Panc1 (cell line): ENCODE measurements around the gene DNAH3. TPM values are rescaled to one million over a fixed set of nuclear protein-coding genes. Genes with fewer than 3 reads are reported as not detected.

ENCODE experiments used
- ATAC-seq: fragments of 200-7000 bp; cut with Tn5 transposase; 2 replicates; pipeline ENCODE4 v1.9.1; 2020; ENCODE audit warnings: mild to moderate bottlenecking, moderate library complexity
- BruUV-seq: library from RNA; stranded (reverse); fragments of 400-500 nt; replicated peaks from 2 replicates; lab custom pipeline; 2021; lab: Mats Ljungman, UMichigan
- CTCF ChIA-PET: fragments of 300-600 bp; sonication (Branson Sonifier 250); formaldehyde crosslinking; loops from one replicate; lab custom pipeline; 2022; ENCODE audit warnings: antibody characterized with exemption; lab: Charles Lee
- POLR2A ChIA-PET: fragments of 300-600 bp; sonication (Branson Sonifier 250); formaldehyde crosslinking; loops from one replicate; lab custom pipeline; 2022; ENCODE audit warnings: antibody characterized with exemption; lab: Charles Lee
- DNase-seq: peaks from one replicate; pipeline ENCODE4 v3.0.0-alpha.2; 2010; ENCODE audit warnings: low read depth, low spot score
- H3K27ac ChIP-seq: 2 replicates; pipeline ENCODE4 v1.5.1; 2011; ENCODE audit warnings: mild to moderate bottlenecking, low read length, inconsistent platforms
- H3K27me3 ChIP-seq: fragments of 200-500 bp; sonication (Bioruptor generic); 2 replicates; pipeline ENCODE4 v1.6.0; 2014; ENCODE audit warnings: low read length, inconsistent platforms; ENCODE audit not compliant: control insufficient read depth, insufficient read depth
- H3K36me3 ChIP-seq: fragments of 200-500 bp; sonication (Bioruptor generic); 2 replicates; pipeline ENCODE4 v1.5.1; 2014; ENCODE audit warnings: inconsistent platforms, mild to moderate bottlenecking, low read length, moderate library complexity; ENCODE audit not compliant: control insufficient read depth, insufficient read depth
- H3K4me1 ChIP-seq: 2 replicates; pipeline ENCODE4 v1.5.1; 2011; ENCODE audit warnings: inconsistent platforms, mild to moderate bottlenecking, low read length, moderate library complexity; ENCODE audit not compliant: control insufficient read depth, insufficient read depth
- H3K4me3 ChIP-seq, 2 experiments: 2 replicates each; pipeline ENCODE4 v1.5.1; 2011 to 2012; ENCODE audit warnings: low read depth in 2 of 2, low read length in 2 of 2, mild to moderate bottlenecking in 2 of 2, inconsistent platforms in 1 of 2, moderate library complexity in 1 of 2
- H3K9me3 ChIP-seq: fragments of 200-500 bp; sonication (Bioruptor generic); 2 replicates; pipeline ENCODE4 v1.5.1; 2014; ENCODE audit warnings: low read depth, mild to moderate bottlenecking, inconsistent platforms, low read length, moderate library complexity; ENCODE audit not compliant: control insufficient read depth, insufficient read depth
- POLR2AphosphoS5 ChIP-seq: IDR thresholded peaks from 2 replicates; pipeline ENCODE4 v1.6.1; 2012; ENCODE audit warnings: mild to moderate bottlenecking, low read depth, low read length, moderate library complexity
- SIN3A ChIP-seq: IDR thresholded peaks from 2 replicates; pipeline ENCODE4 v1.6.1; 2012; ENCODE audit warnings: low read depth, mild to moderate bottlenecking, low read length, moderate library complexity, borderline replicate concordance; ENCODE audit not compliant: insufficient read depth
- TCF7L2 ChIP-seq: IDR thresholded peaks from 2 replicates; pipeline ENCODE4 v1.6.1; 2011; ENCODE audit warnings: mild to moderate bottlenecking, low read depth, low read length, inconsistent platforms
- in situ Hi-C: cut with HindIII; loops from 2 replicates; pipeline ENCODE4 v1.10.0; 2016; ENCODE audit warnings: low sequenced_read_pairs, low pct_unique_long_range_greater_than_20kb
- intact Hi-C: fragments of 100-400 bp; cut with micrococcal nuclease; formaldehyde crosslinking; loops from one replicate; pipeline ENCODE4 v1.10.0; 2022; ENCODE audit not compliant: unreplicated experiment
- total RNA-seq: library from RNA; stranded (reverse); gene quantifications from one replicate; pipeline ENCODE4 v1.2.1, GENCODE V29; 2021; ENCODE audit not compliant: unreplicated experiment
- TF ChIP-seq, protein P1 (sequence below), 2 experiments: IDR thresholded peaks; 2 replicates each; pipeline ENCODE4 v1.6.1; 2011 to 2012; ENCODE audit warnings: low read depth in 2 of 2, control low read depth in 1 of 2, low read length in 1 of 2, mild to moderate bottlenecking in 1 of 2, moderate library complexity in 1 of 2; ENCODE audit not compliant: insufficient read depth in 1 of 2
- TF ChIP-seq, protein P2 (sequence below): fragments of 450-650 bp; IDR thresholded peaks from 2 replicates; pipeline ENCODE4 v1.5.1; 2017; ENCODE audit warnings: mild to moderate bottlenecking

Gene DNAH3
- total RNA-seq, 1 experiment from 2014 or later: 0.62 TPM

DNA sequence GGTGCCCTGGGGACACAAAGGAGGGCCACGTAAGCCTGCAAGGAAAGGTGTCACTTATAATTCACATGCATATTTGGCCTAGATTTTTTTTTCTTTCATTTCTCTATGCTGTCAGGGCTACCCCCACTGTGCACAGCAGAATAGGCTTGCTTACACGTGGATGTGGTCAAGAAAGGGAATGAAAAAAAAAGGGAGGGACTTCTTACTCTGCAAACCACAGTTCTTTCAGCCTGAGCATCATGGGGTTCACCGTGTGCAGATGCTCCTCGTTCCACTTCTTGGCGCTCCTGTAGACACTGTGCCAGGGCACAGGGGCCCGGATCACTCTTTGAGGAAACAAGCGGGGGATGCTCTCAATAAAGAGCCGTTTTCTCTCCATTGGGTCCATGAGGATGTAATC is 16.6 kb downstream of the DNAH3 start:
- TF ChIP-seq, protein P1, sequence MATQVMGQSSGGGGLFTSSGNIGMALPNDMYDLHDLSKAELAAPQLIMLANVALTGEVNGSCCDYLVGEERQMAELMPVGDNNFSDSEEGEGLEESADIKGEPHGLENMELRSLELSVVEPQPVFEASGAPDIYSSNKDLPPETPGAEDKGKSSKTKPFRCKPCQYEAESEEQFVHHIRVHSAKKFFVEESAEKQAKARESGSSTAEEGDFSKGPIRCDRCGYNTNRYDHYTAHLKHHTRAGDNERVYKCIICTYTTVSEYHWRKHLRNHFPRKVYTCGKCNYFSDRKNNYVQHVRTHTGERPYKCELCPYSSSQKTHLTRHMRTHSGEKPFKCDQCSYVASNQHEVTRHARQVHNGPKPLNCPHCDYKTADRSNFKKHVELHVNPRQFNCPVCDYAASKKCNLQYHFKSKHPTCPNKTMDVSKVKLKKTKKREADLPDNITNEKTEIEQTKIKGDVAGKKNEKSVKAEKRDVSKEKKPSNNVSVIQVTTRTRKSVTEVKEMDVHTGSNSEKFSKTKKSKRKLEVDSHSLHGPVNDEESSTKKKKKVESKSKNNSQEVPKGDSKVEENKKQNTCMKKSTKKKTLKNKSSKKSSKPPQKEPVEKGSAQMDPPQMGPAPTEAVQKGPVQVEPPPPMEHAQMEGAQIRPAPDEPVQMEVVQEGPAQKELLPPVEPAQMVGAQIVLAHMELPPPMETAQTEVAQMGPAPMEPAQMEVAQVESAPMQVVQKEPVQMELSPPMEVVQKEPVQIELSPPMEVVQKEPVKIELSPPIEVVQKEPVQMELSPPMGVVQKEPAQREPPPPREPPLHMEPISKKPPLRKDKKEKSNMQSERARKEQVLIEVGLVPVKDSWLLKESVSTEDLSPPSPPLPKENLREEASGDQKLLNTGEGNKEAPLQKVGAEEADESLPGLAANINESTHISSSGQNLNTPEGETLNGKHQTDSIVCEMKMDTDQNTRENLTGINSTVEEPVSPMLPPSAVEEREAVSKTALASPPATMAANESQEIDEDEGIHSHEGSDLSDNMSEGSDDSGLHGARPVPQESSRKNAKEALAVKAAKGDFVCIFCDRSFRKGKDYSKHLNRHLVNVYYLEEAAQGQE (IDR thresholded peaks at IDR 0.05; ENCODE audit: insufficient read depth in 1 of 2, low read depth in 2 of 2, low read length in 1 of 2): no peak
- TF ChIP-seq, protein P2, sequence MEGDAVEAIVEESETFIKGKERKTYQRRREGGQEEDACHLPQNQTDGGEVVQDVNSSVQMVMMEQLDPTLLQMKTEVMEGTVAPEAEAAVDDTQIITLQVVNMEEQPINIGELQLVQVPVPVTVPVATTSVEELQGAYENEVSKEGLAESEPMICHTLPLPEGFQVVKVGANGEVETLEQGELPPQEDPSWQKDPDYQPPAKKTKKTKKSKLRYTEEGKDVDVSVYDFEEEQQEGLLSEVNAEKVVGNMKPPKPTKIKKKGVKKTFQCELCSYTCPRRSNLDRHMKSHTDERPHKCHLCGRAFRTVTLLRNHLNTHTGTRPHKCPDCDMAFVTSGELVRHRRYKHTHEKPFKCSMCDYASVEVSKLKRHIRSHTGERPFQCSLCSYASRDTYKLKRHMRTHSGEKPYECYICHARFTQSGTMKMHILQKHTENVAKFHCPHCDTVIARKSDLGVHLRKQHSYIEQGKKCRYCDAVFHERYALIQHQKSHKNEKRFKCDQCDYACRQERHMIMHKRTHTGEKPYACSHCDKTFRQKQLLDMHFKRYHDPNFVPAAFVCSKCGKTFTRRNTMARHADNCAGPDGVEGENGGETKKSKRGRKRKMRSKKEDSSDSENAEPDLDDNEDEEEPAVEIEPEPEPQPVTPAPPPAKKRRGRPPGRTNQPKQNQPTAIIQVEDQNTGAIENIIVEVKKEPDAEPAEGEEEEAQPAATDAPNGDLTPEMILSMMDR: no peak
- TF ChIP-seq POLR2AphosphoS5 (no peak), TCF7L2 (no peak), SIN3A (no peak)
- intact Hi-C loops: no loop called here
- in situ Hi-C loops: no loop called here
- CTCF ChIA-PET: no interaction called here
- Histone ChIP-seq H3K27me3 (peaks cover 10% of the 10 kb centered on the region), H3K4me1 (no peaks in the 10 kb centered on the region), H3K4me3 (no peak overlapping the region), H3K9me3 (no peaks in the 10 kb centered on the region), H3K27ac (no peak overlapping the region), H3K36me3 (no peaks in the 10 kb centered on the region)
- POLR2A ChIA-PET: no interaction called here
- no TSS peak for BruUV-seq
- no peak for ATAC-seq
- no peak for DNase-seq

DNA sequence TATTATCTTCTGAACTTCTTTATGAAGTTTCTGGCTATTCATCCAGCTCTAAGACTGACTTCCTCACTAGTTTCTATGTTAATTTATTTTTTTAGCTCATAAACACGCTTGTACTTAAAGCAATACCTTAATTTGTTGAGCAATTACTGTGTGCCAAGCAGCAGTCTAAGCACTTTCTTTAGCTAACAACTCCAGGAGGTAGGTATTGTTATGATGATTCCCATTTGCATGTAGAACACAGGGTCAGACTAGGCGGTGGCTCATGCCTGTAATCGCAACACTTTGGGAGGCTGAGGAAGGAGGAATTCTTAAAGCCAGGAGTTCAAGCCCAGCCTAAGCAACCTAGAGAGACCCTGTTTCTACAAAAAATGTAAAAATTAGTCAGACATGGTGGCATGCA is 19.8 kb downstream of the DNAH3 start:
- intact Hi-C loops (no loop called here), in situ Hi-C loops (no loop called here)
- Histone ChIP-seq H3K4me1 (no peaks in the 10 kb centered on the region), H3K4me3 (no peak overlapping the region), H3K9me3 (no peaks in the 10 kb centered on the region), H3K27me3 (peaks cover 16% of the 10 kb centered on the region), H3K36me3 (no peaks in the 10 kb centered on the region), H3K27ac (no peak overlapping the region)
- TF ChIP-seq SIN3A (no peak), POLR2AphosphoS5 (no peak), TCF7L2 (no peak)
- TF ChIP-seq, protein P2: no peak
- TF ChIP-seq, protein P1 (IDR thresholded peaks at IDR 0.05; ENCODE audit: insufficient read depth in 1 of 2, low read depth in 2 of 2, low read length in 1 of 2): no peak
- ChIA-PET POLR2A (no interaction called here), CTCF (no interaction called here)
- BruUV-seq: no TSS peak
- DNase-seq (no peak), ATAC-seq (no peak)
